Ramos (cell line): Measurements from ENCODE around the gene PRAMEF6.
"Not testable (repeated sequence)": the region's sequence is repeated elsewhere in the genome, so short reads cannot be mapped to it uniquely, and the experiment has no call there.

Experiments used
- in situ Hi-C: fragments of 300-500 bp; cut with MboI; formaldehyde crosslinking; loops from one replicate; pipeline ENCODE4 v1.14.3; 2022; ENCODE audit warnings: low sequenced_read_pairs; ENCODE audit not compliant: unreplicated experiment

The PRAMEF6 gene

GRCh38 chr1:12947480-12947879 is at the start of gene PRAMEF6:
TSS of gene PRAMEF6 (minus strand) at chr1:12947580. CDS start at chr1:12942518, 5,062 bp downstream.
- in situ Hi-C loops = not testable (repeated sequence)

- in situ Hi-C loops = not testable (repeated sequence)
Observed at GRCh38 chr1:12924368-12924767, 23.0 kb downstream of the PRAMEF6 start.

- in situ Hi-C loops = not testable (repeated sequence)
Observed at GRCh38 chr1:12921749-12922148, 25.6 kb downstream of the PRAMEF6 start.

DNA sequence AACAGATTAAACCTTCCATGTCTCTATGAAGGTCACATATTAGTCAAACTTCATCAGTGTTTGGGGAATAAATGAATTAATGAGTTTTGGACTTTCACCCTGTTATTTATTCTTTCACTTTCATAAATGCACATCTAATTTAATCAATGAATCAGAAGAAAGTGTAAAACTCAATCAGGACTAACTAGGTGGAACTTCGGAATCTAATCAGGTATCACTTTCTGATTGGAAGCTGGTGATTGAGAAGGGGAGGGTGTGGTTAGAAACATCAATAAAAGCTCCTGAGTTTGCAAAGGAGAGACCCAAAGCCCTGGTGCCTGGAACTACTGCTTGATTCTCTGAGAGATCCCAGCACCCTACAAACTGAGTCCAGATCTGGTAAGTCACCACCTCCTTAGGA is 31.1 kb downstream of the PRAMEF6 start, which contains the start of gene PRAMEF7:
Gene PRAMEF7, plus strand, starts transcription at position 301 of the 400 bp plus-strand sequence. CDS start 1,083 bp downstream, outside the sequence.
- in situ Hi-C loops = not testable (repeated sequence)

GRCh38 chr1:12903793-12904572 is 43.4 kb downstream of the PRAMEF6 start:
- in situ Hi-C loops = not testable (repeated sequence)

GRCh38 chr1:12899186-12899585 is 48.2 kb downstream of the PRAMEF6 start:
- in situ Hi-C loops = not testable (repeated sequence)

- in situ Hi-C loops = not testable (repeated sequence)
Observed at GRCh38 chr1:12898170-12898569, 49.2 kb downstream of the PRAMEF6 start, which contains the start of gene PRAMEF10. TSS of gene PRAMEF10 (minus strand) at chr1:12898270. CDS start at chr1:12895847, 2,423 bp downstream.
